ENCODE results near the gene ARL2.

DNA sequence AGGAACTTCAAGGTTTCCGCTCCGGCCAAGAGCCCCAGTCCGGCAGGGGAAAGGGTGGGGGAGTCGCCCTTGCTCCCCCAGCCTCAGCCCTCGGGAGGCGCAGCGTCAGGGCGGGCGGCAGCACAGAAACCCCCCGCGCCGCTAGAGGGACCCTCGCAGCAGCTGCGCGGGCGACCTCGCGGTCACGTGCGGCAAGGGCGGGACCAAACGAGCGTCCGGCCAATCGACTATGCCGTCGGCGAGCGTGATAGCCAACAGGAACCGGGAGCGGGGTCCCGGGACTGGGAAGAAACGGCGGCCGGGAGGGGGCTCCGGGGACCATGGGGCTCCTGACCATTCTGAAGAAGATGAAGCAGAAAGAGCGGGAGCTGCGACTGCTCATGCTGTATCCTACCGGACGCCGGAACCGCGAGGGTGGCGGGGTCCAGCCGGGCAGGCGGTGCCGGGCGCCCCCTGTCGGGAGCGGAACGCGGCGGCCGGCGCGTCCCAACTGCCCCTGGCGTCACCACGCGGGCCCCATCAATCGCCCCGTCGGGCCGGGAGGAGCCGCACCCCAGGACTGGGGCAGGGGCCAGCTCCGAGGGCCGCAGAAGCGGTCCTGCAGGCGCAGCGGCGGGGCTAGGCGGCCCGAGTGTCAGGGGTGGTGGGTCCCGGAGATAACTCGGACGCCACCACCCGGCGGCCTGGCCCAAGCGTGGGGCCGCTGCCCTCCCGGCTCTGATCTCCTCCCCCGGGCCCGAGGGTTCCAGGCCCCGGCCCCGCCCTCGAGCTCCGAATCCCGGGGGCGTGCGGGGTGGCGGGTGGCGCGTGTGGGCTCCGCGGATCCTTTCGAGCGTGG lies at the start of gene ARL2:
- TF ChIP-seq, protein P1, sequence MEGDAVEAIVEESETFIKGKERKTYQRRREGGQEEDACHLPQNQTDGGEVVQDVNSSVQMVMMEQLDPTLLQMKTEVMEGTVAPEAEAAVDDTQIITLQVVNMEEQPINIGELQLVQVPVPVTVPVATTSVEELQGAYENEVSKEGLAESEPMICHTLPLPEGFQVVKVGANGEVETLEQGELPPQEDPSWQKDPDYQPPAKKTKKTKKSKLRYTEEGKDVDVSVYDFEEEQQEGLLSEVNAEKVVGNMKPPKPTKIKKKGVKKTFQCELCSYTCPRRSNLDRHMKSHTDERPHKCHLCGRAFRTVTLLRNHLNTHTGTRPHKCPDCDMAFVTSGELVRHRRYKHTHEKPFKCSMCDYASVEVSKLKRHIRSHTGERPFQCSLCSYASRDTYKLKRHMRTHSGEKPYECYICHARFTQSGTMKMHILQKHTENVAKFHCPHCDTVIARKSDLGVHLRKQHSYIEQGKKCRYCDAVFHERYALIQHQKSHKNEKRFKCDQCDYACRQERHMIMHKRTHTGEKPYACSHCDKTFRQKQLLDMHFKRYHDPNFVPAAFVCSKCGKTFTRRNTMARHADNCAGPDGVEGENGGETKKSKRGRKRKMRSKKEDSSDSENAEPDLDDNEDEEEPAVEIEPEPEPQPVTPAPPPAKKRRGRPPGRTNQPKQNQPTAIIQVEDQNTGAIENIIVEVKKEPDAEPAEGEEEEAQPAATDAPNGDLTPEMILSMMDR (IDR thresholded peaks at IDR 0.05; ENCODE audit: low read length) = peak; percentile 74
- TF ChIP-seq EZH2 (optimal IDR thresholded peaks at IDR 0.05; ENCODE audit: low read depth, low read length) = no peak
